GM15510 (cell line): ENCODE measurements around the gene TMEM214.

Experiments used
- POLR2A ChIP-seq: IDR thresholded peaks from 3 replicates; pipeline ENCODE4 v1.6.1; 2011; ENCODE audit warnings: borderline replicate concordance; ENCODE audit not compliant: insufficient read length; ENCODE audit errors: extremely low read depth

Gene TMEM214

DNA sequence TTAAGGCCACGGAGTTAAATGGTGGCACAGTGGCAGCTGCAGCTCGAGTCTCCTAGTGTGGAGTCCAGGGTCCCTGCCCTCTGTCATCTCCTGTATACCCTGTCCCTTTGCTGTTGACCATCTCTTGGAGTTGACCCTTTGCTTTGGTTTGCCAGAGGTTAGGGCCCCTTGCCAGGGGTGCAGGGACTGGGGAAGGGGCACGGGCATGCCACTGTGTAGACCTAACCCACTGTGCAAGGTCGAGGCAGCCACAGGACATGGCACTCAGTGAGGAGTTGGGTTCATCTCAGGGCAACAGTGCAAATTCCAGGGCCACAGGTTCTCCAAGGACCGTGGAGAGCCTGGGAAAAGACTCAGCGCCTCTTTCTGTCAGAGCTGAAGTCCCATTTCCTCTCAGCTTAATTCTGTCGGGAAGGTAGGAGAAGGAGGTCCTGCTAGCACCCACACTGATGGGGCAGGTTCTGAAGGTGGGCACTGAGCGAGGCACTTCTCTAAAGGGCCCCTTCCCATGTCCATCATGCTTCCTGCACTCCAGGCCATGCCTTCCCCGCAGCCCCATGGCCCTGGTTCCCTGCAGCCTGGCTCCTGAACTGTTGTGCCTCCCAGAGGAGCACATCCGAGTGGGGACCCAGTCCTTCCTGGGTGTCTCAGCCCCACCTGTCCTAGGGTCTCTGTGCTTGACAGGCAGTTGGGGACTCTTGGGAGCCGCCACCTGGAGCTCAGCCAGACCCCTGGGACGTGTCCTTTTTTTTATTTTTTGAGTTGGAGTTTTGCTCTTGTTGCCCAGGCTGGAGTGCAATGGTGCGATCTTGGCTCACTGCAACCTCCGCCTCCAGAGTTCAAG lies 56.6 kb downstream of the TMEM214 start:
- TF ChIP-seq POLR2A, result no peak
